SIG-M5 treated with dmso at 0.1 percent for 504 hours (cell line): ENCODE data around the gene GBP3.
"Not testable (repeated sequence)": the region's sequence is repeated elsewhere in the genome, so short reads cannot be mapped to it uniquely, and the experiment has no call there.

Source experiments
- DNase-seq: peaks from one replicate; lab custom pipeline; 2025; ENCODE audit not compliant: unreplicated experiment; lab: John Stamatoyannopoulos, UW

GBP3 gene

GRCh38 chr1:88980870-88981269 lies 41.8 kb downstream of the GBP3 start:
- no peak for DNase-seq

- DNase-seq, result no peak
These were observed 42.9 kb downstream of the GBP3 start for GRCh38 chr1:88979749-88980116.

- no peak for DNase-seq
These were observed 43.5 kb downstream of the GBP3 start for GRCh38 chr1:88979054-88979748.

- DNase-seq, result no peak
These were observed 46.4 kb downstream of the GBP3 start for GRCh38 chr1:88976235-88976634.

GRCh38 chr1:88974616-88975172 lies 48.0 kb downstream of the GBP3 start:
- DNase-seq, result not testable (repeated sequence)

- DNase-seq, result peak; percentile 12
These were observed 49.0 kb downstream of the GBP3 start for GRCh38 chr1:88973520-88974137.

- no peak for DNase-seq
These were observed 60.9 kb downstream of the GBP3 start for GRCh38 chr1:88961647-88962275.

GRCh38 chr1:88961081-88961480 lies 61.6 kb downstream of the GBP3 start:
- DNase-seq, result no peak
